ENCODE data around the gene IGF2BP2. TPM values are rescaled to one million over a fixed set of nuclear protein-coding genes. Genes with fewer than 3 reads are reported as not detected.

IGF2BP2 gene
- total and polyA plus RNA-seq, 2 of the 13 experiments (the other 11 are each of a cell fraction or from before 2014, with no cell fraction given), result 6.5 to 46.0 TPM

- 0 out of 2 replicates have a peak, but pooled peaks have one; percentile 77 for TF ChIP-seq ZNF468 (CRISPR knock-in tag; IDR thresholded peaks at IDR 0.05)
- TF ChIP-seq NR0B2 (CRISPR knock-in tag; IDR thresholded peaks at IDR 0.05), result no peak
- TF ChIP-seq ZNF496 (CRISPR knock-in tag; IDR thresholded peaks at IDR 0.05; ENCODE audit: insufficient replicate concordance), result no peak
- TF ChIP-seq CREM (IDR thresholded peaks at IDR 0.05), result no peak
- TF ChIP-seq CREM (CRISPR knock-in tag; IDR thresholded peaks at IDR 0.05), result no peak
- TF ChIP-seq SMYD3 (CRISPR knock-in tag; IDR thresholded peaks at IDR 0.05), result no peak
- TF ChIP-seq ZFY (CRISPR knock-in tag; IDR thresholded peaks at IDR 0.05), result no peak; the same call in none of the 2 replicates
- no peak for TF ChIP-seq ZBTB10 (CRISPR knock-in tag; IDR thresholded peaks at IDR 0.05; ENCODE audit: borderline replicate concordance)
- no peak for TF ChIP-seq ZNF136 (CRISPR knock-in tag; IDR thresholded peaks at IDR 0.05; ENCODE audit: low read depth)
- peak; percentile 71; the same call in 1 of the 2 replicates for TF ChIP-seq KAT7 (CRISPR knock-in tag; IDR thresholded peaks at IDR 0.05; ENCODE audit: borderline replicate concordance)
- no peak for TF ChIP-seq PHB2 (IDR thresholded peaks at IDR 0.05; ENCODE audit: partially characterized antibody)
- TF ChIP-seq ZBTB20 (CRISPR knock-in tag; IDR thresholded peaks at IDR 0.05; ENCODE audit: borderline replicate concordance, low read depth), result peak; percentile 59; the same call in 1 of the 2 replicates
- TF ChIP-seq ZSCAN29 (CRISPR knock-in tag; conservative IDR thresholded peaks at IDR 0.05), result 0 out of 2 replicates have a peak, but pooled peaks have one; percentile 18
- no peak for TF ChIP-seq CBFB (CRISPR knock-in tag; IDR thresholded peaks at IDR 0.05)
- no peak for TF ChIP-seq ZNF513 (CRISPR knock-in tag; conservative IDR thresholded peaks at IDR 0.05)
- TF ChIP-seq ZNF614 (CRISPR knock-in tag; IDR thresholded peaks at IDR 0.05; ENCODE audit: borderline replicate concordance), result no peak
- no peak for TF ChIP-seq ZNF83 (CRISPR knock-in tag; IDR thresholded peaks at IDR 0.05; ENCODE audit: borderline replicate concordance)
- no peak for TF ChIP-seq ZNF251 (CRISPR knock-in tag; IDR thresholded peaks at IDR 0.05)
- TF ChIP-seq SMC3 (IDR thresholded peaks at IDR 0.05; ENCODE audit: low read length), result no peak
- no peak for TF ChIP-seq RXRB (CRISPR knock-in tag; IDR thresholded peaks at IDR 0.05; ENCODE audit: borderline replicate concordance)
- no peak for TF ChIP-seq E2F5 (CRISPR knock-in tag; conservative IDR thresholded peaks at IDR 0.05)
- 0 out of 2 replicates have a peak, but pooled peaks have one; percentile 72 for TF ChIP-seq ZSCAN21 (CRISPR knock-in tag; IDR thresholded peaks at IDR 0.05; ENCODE audit: borderline replicate concordance)
- no peak for TF ChIP-seq ZNF652 (CRISPR knock-in tag; IDR thresholded peaks at IDR 0.05; ENCODE audit: borderline replicate concordance, low read depth)
Measured at GRCh38 chr3:185825639-185826481, 1.0 kb upstream of the IGF2BP2 start (continued).
